Panc1 (cell line): ENCODE results near the gene ATP6V0C.

Experiments used
- REST ChIP-seq, 2 experiments: IDR thresholded peaks; 2 replicates each; pipeline ENCODE4 v1.6.1; 2011 to 2012; ENCODE audit warnings: low read depth in 2 of 2, control low read depth in 1 of 2, low read length in 1 of 2, mild to moderate bottlenecking in 1 of 2, moderate library complexity in 1 of 2; ENCODE audit not compliant: insufficient read depth in 1 of 2
- SIN3A ChIP-seq: IDR thresholded peaks from 2 replicates; pipeline ENCODE4 v1.6.1; 2012; ENCODE audit warnings: low read depth, mild to moderate bottlenecking, low read length, moderate library complexity, borderline replicate concordance; ENCODE audit not compliant: insufficient read depth
- TF ChIP-seq, protein P1 (sequence below): fragments of 450-650 bp; IDR thresholded peaks from 2 replicates; pipeline ENCODE4 v1.5.1; 2017; ENCODE audit warnings: mild to moderate bottlenecking

- TF ChIP-seq, protein P1, sequence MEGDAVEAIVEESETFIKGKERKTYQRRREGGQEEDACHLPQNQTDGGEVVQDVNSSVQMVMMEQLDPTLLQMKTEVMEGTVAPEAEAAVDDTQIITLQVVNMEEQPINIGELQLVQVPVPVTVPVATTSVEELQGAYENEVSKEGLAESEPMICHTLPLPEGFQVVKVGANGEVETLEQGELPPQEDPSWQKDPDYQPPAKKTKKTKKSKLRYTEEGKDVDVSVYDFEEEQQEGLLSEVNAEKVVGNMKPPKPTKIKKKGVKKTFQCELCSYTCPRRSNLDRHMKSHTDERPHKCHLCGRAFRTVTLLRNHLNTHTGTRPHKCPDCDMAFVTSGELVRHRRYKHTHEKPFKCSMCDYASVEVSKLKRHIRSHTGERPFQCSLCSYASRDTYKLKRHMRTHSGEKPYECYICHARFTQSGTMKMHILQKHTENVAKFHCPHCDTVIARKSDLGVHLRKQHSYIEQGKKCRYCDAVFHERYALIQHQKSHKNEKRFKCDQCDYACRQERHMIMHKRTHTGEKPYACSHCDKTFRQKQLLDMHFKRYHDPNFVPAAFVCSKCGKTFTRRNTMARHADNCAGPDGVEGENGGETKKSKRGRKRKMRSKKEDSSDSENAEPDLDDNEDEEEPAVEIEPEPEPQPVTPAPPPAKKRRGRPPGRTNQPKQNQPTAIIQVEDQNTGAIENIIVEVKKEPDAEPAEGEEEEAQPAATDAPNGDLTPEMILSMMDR, result no peak
- TF ChIP-seq REST (IDR thresholded peaks at IDR 0.05; ENCODE audit: insufficient read depth in 1 of 2, low read depth in 2 of 2, low read length in 1 of 2), result no peak
- TF ChIP-seq SIN3A, result no peak
These were observed 11.5 kb upstream of the ATP6V0C start for GRCh38 chr16:2501946-2502895.
